Brain microvascular endothelial cell (primary cell): ENCODE data around the gene PTPRA.
"Not testable (repeated sequence)": the region's sequence is repeated elsewhere in the genome, so short reads cannot be mapped to it uniquely, and the experiment has no call there.

ENCODE experiments used
- DNase-seq: peaks from one replicate; pipeline ENCODE4 v3.0.0-alpha.2; 2020
- H3K27ac ChIP-seq: fragments of 250-450 bp; sonication (Bioruptor Pico); 2 replicates; pipeline ENCODE4 v1.5.1; 2020; ENCODE audit warnings: mild to moderate bottlenecking, moderate library complexity
- H3K27me3 ChIP-seq: fragments of 250-450 bp; sonication (Bioruptor Pico); replicated peaks from 2 replicates; pipeline ENCODE4 v1.5.1; 2020; ENCODE audit warnings: mild to moderate bottlenecking
- H3K36me3 ChIP-seq: fragments of 250-450 bp; sonication (Bioruptor Pico); replicated peaks from 2 replicates; pipeline ENCODE4 v1.5.1; 2020; ENCODE audit warnings: mild to moderate bottlenecking
- H3K4me3 ChIP-seq: 2 replicates; pipeline ENCODE4 v1.5.1; 2011; ENCODE audit warnings: low read depth, mild to moderate bottlenecking, control low read depth, low read length, moderate library complexity
- in situ Hi-C: cut with HindIII; loops from 2 replicates; pipeline ENCODE4 v1.10.0; 2017; ENCODE audit warnings: low sequenced_read_pairs, low pct_ligation_motif_present
- TF ChIP-seq, protein P1 (sequence below): IDR thresholded peaks from 2 replicates; pipeline ENCODE4 v1.5.1; 2011; ENCODE audit warnings: low read depth, mild to moderate bottlenecking, moderate library complexity, low read length, control low read depth, inconsistent platforms; ENCODE audit errors: missing control alignments

The PTPRA gene

GRCh38 chr20:3070725-3071124 lies 197.4 kb downstream of the PTPRA start:
- Histone ChIP-seq H3K4me3 (no peak overlapping the region), H3K27me3 (peaks cover 7% of the 10 kb centered on the region), H3K27ac (no peak overlapping the region), H3K36me3 (no peaks in the 10 kb centered on the region)
- DNase-seq, result no peak
- TF ChIP-seq, protein P1, sequence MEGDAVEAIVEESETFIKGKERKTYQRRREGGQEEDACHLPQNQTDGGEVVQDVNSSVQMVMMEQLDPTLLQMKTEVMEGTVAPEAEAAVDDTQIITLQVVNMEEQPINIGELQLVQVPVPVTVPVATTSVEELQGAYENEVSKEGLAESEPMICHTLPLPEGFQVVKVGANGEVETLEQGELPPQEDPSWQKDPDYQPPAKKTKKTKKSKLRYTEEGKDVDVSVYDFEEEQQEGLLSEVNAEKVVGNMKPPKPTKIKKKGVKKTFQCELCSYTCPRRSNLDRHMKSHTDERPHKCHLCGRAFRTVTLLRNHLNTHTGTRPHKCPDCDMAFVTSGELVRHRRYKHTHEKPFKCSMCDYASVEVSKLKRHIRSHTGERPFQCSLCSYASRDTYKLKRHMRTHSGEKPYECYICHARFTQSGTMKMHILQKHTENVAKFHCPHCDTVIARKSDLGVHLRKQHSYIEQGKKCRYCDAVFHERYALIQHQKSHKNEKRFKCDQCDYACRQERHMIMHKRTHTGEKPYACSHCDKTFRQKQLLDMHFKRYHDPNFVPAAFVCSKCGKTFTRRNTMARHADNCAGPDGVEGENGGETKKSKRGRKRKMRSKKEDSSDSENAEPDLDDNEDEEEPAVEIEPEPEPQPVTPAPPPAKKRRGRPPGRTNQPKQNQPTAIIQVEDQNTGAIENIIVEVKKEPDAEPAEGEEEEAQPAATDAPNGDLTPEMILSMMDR, result no peak
- in situ Hi-C loops, result no loop called here

DNA sequence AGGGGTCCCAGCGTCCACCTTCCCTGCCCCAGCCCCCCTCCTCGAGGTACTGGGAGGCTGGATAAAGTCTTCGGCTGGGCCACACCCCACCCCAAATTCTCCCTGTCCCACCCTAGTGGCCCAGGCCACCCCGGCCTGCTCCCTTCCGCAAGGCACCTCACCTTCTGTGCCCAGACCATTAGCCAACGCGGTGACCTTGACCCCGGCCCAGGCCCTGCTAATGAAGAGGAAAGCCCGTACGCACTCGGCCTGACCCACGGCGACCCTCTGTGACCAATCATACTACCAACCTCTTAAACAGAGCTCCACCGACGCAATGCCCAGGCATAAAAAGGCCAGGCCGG lies 198.0 kb downstream of the PTPRA start:
- in situ Hi-C loops, result no loop called here
- TF ChIP-seq, protein P1, result no peak
- DNase-seq, result no peak
- Histone ChIP-seq H3K27ac (no peak overlapping the region), H3K4me3 (peak overlapping the region; percentile 37), H3K36me3 (no peaks in the 10 kb centered on the region), H3K27me3 (peaks cover 7% of the 10 kb centered on the region)

GRCh38 chr20:3071610-3072529 lies 198.6 kb downstream of the PTPRA start, which contains the start of gene OXT:
Gene OXT (plus strand): TSS chr20:3071620. CDS start chr20:3071656, 36 bp downstream.
- H3K4me3 ChIP-seq, result peak within 1 kb of the TSS; percentile 37
- H3K27ac ChIP-seq, result no peak within 1 kb of the TSS
- in situ Hi-C loops, result no loop called here
- H3K27me3 ChIP-seq, result peaks cover 7% of the 10 kb centered on the region
- no peak for DNase-seq
- H3K36me3 ChIP-seq, result no peaks in the 10 kb centered on the region
- TF ChIP-seq, protein P1, result no peak

DNA sequence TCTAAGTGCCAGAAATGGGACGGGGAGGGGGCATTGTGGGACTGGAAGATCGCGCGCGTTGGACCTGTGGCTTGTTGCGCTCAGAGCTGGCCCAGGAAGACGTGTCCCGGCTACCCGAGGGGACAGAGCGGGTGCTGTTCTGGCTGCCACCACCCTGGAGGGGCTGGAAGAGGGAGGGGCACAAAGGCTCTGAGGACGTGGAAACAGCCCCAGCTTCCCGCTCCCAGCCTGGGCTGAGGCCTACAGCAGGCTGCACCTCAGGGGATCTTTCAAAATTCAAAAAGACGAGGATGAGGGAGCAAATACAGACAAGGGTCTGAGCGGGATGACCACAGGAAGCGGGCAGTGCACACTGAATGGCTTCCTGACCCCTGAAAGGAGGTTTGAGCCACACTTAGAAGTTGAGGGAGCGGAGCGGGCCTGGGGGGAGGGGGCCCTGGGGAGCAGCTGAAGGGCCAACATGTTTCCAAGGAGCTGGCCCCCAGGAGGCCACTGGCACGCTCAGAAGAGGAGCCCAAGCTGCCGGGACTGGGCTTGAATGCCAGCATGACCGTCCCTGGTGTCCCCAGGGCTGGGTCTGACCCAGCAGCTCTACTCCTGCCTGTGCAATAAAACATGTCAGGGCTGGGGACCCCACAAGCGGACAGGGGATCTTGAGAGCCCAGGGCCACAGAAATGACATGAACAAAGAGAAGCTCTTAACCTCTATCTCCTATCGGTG lies 199.4 kb downstream of the PTPRA start:
- Histone ChIP-seq H3K27me3 (peaks cover 7% of the 10 kb centered on the region), H3K27ac (no peak overlapping the region), H3K4me3 (no peak overlapping the region), H3K36me3 (no peaks in the 10 kb centered on the region)
- no peak for DNase-seq
- in situ Hi-C loops, result no loop called here
- TF ChIP-seq, protein P1, result no peak

DNA sequence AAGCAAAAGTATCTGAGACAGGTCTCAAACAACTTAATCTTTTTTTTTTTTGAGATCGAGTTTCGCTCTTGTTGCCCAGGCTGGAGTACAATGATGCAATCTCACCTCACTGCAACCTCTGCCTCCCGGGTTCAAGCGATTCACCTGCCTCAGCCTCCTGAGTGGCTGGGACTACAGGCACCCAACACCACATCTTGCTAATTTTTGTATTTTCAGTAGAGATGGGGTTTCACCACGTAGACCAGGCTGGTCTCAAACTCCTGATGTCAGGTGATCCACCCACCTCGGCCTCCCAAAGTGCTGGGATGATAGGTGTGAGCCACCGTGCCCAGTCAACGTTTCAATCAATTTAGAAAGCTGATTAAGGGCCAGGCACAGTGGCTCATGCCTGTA lies 200.0 kb downstream of the PTPRA start:
- H3K27me3 ChIP-seq, in situ Hi-C loops: not testable (repeated sequence)

DNA sequence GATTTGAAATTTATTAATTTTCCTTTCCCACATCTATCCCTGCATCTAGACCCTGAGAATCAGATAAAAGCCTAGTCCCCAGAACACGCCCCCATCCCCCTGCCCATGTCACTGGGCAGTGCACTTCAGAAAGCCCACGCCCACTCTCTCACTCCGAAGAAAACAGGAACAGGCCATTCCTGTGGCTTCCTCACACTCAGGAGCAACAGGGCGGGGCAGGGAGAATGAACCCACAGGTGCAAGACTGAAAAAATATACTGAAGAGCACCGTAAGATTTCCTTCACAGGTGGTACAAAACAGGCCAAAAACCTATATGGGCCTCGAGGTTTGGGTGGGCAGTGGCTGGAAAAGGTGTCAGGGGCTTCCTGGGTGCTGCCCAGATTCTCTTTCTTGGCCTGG lies 201.5 kb downstream of the PTPRA start:
- H3K36me3 ChIP-seq, result no peaks in the 10 kb centered on the region
- no peak overlapping the region for H3K27ac ChIP-seq
- H3K27me3 ChIP-seq, result peaks cover 7% of the 10 kb centered on the region
- TF ChIP-seq, protein P1, result no peak
- in situ Hi-C loops, result no loop called here
- DNase-seq, result no peak
- no peak overlapping the region for H3K4me3 ChIP-seq

More for the DNA sequence above, 200.0 kb downstream of the PTPRA start:
- H3K36me3 ChIP-seq, DNase-seq, H3K27ac ChIP-seq, H3K4me3 ChIP-seq: not testable (repeated sequence)

GRCh38 chr20:3075315-3075714 lies 202.0 kb downstream of the PTPRA start:
- H3K4me3 ChIP-seq, H3K27me3 ChIP-seq, DNase-seq, H3K36me3 ChIP-seq, H3K27ac ChIP-seq, in situ Hi-C loops: not testable (repeated sequence)
